SK-N-SH treated with all-trans-retinoic acid at 6 μM for 48 hours (cell line): ENCODE measurements around the gene ARAP3.
A peak's percentile ranks its signal among the peaks of the same experiment; 100 is the strongest.

Experiments used
- ATAC-seq: fragments of 200-7000 bp; cut with Tn5 transposase; 3 replicates; pipeline ENCODE4 v1.9.1; 2020; ENCODE audit warnings: mild to moderate bottlenecking, moderate library complexity
- ARNTL ChIP-seq: fragments of 450-650 bp; formaldehyde crosslinking; IDR thresholded peaks from 2 replicates; pipeline ENCODE4 v1.5.0; 2020; ENCODE audit warnings: low read depth, mild to moderate bottlenecking, moderate library complexity, borderline replicate concordance
- BACH2 ChIP-seq: fragments of 250-450 bp; sonication (Bioruptor Pico); IDR thresholded peaks from 2 replicates; pipeline ENCODE4 v1.9.0; 2021; ENCODE audit warnings: mild to moderate bottlenecking, borderline replicate concordance
- CSDC2 ChIP-seq: fragments of 250-450 bp; sonication (Bioruptor Pico); IDR thresholded peaks from 2 replicates; pipeline ENCODE4 v1.5.0; 2020; ENCODE audit warnings: mild to moderate bottlenecking, moderate library complexity
- ESRRG ChIP-seq: fragments of 250-450 bp; sonication (Bioruptor Pico); IDR thresholded peaks from 2 replicates; pipeline ENCODE4 v1.6.1; 2021; ENCODE audit warnings: mild to moderate bottlenecking
- GLIS3 ChIP-seq: fragments of 250-450 bp; sonication (Bioruptor Pico); IDR thresholded peaks from 2 replicates; pipeline ENCODE4 v1.5.0; 2020; ENCODE audit warnings: mild to moderate bottlenecking, moderate library complexity
- OSR1 ChIP-seq: fragments of 250-450 bp; sonication (Bioruptor Pico); IDR thresholded peaks from 2 replicates; pipeline ENCODE4 v1.8.0; 2022; ENCODE audit warnings: moderate library complexity, mild to moderate bottlenecking, inconsistent platforms
- PPARA ChIP-seq: fragments of 250-450 bp; sonication (Bioruptor Pico); IDR thresholded peaks from 2 replicates; pipeline ENCODE4 v1.5.0; 2020; ENCODE audit warnings: mild to moderate bottlenecking, borderline replicate concordance
- RARB ChIP-seq: fragments of 250-450 bp; sonication (Bioruptor Pico); IDR thresholded peaks from 2 replicates; pipeline ENCODE4 v1.8.0; 2021; ENCODE audit warnings: mild to moderate bottlenecking, moderate library complexity
- SNAI2 ChIP-seq: fragments of 250-450 bp; sonication (Bioruptor Pico); IDR thresholded peaks from 2 replicates; pipeline ENCODE4 v1.5.0; 2020; ENCODE audit warnings: mild to moderate bottlenecking, moderate library complexity
- TCF4 ChIP-seq: fragments of 250-450 bp; sonication (Bioruptor Pico); IDR thresholded peaks from 2 replicates; pipeline ENCODE4 v1.8.0; 2021; ENCODE audit warnings: mild to moderate bottlenecking, moderate library complexity, borderline replicate concordance
- TOX ChIP-seq: fragments of 250-450 bp; sonication (Bioruptor Pico); IDR thresholded peaks from 2 replicates; pipeline ENCODE4 v1.8.0; 2021; ENCODE audit warnings: mild to moderate bottlenecking, moderate library complexity, borderline replicate concordance
- ZC3H10 ChIP-seq: fragments of 250-450 bp; sonication (Bioruptor Pico); IDR thresholded peaks from 2 replicates; pipeline ENCODE4 v1.5.1; 2021; ENCODE audit warnings: mild to moderate bottlenecking, moderate library complexity
- ZFP3 ChIP-seq: fragments of 250-450 bp; sonication (Bioruptor Pico); IDR thresholded peaks from 2 replicates; pipeline ENCODE4 v1.5.0; 2020; ENCODE audit warnings: mild to moderate bottlenecking, moderate library complexity
- ZFP30 ChIP-seq: fragments of 450-650 bp; formaldehyde crosslinking; IDR thresholded peaks from 2 replicates; pipeline ENCODE4 v1.5.0; 2022; ENCODE audit warnings: mild to moderate bottlenecking, moderate library complexity
- ZNF565 ChIP-seq: fragments of 450-650 bp; formaldehyde crosslinking; conservative IDR thresholded peaks from 2 replicates; pipeline ENCODE4 v1.5.0; 2020; ENCODE audit warnings: low read depth, mild to moderate bottlenecking, moderate library complexity
- ZNF70 ChIP-seq: fragments of 450-650 bp; formaldehyde crosslinking; IDR thresholded peaks from 2 replicates; pipeline ENCODE4 v1.5.0; 2020; ENCODE audit warnings: mild to moderate bottlenecking, moderate library complexity
- ZNF8 ChIP-seq: fragments of 450-650 bp; formaldehyde crosslinking; IDR thresholded peaks from 2 replicates; pipeline ENCODE4 v1.5.0; 2020; ENCODE audit warnings: mild to moderate bottlenecking, moderate library complexity
- TF ChIP-seq, protein P1 (sequence below): fragments of 250-450 bp; sonication (Bioruptor Pico); IDR thresholded peaks from 2 replicates; pipeline ENCODE4 v1.5.1; 2021; ENCODE audit warnings: mild to moderate bottlenecking, moderate library complexity
- TF ChIP-seq, protein P2 (sequence below): fragments of 250-450 bp; sonication (Bioruptor Pico); IDR thresholded peaks from 2 replicates; pipeline ENCODE4 v1.8.0; 2021; ENCODE audit warnings: low read depth, mild to moderate bottlenecking, moderate library complexity, borderline replicate concordance
- TF ChIP-seq, protein P3 (sequence below): fragments of 250-450 bp; sonication (Bioruptor Pico); IDR thresholded peaks from 2 replicates; pipeline ENCODE4 v1.5.0; 2020; ENCODE audit warnings: mild to moderate bottlenecking, moderate library complexity
- TF ChIP-seq, protein P4 (sequence below): fragments of 250-450 bp; sonication (Bioruptor Pico); IDR thresholded peaks from 2 replicates; pipeline ENCODE4 v1.5.1; 2020; ENCODE audit warnings: low read depth, mild to moderate bottlenecking, moderate library complexity
- TF ChIP-seq, protein P5 (sequence below): fragments of 250-450 bp; sonication (Bioruptor Pico); IDR thresholded peaks from 2 replicates; pipeline ENCODE4 v1.8.0; 2020; ENCODE audit warnings: mild to moderate bottlenecking, moderate library complexity, borderline replicate concordance

ARAP3 gene

DNA sequence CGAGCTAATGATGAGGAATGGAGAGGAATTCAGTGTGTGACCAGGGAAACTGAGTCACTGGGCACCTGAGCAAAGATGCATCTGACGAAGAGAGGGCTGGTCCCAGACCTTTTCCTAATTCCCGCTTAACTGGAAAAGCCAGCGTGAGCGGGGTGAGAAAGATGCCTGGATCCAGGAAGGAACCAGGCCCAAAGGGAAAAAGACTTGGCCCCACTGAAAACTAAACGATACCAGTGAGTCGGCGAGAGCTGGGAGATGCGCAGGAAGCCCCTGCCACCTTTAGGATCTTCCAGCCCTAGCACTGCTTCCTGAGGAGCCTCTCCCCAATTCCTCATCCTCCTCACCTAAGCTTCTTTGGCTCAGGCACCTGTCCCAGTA lies 30.3 kb downstream of the ARAP3 start:
- no peak for TF ChIP-seq TOX (CRISPR knock-in tag)
- TF ChIP-seq ESRRG (CRISPR knock-in tag) = no peak
- TF ChIP-seq ZNF565 (CRISPR knock-in tag) = no peak
- no peak for TF ChIP-seq ZFP3 (CRISPR knock-in tag)
- no peak for TF ChIP-seq PPARA (CRISPR knock-in tag)
- TF ChIP-seq, protein P1, sequence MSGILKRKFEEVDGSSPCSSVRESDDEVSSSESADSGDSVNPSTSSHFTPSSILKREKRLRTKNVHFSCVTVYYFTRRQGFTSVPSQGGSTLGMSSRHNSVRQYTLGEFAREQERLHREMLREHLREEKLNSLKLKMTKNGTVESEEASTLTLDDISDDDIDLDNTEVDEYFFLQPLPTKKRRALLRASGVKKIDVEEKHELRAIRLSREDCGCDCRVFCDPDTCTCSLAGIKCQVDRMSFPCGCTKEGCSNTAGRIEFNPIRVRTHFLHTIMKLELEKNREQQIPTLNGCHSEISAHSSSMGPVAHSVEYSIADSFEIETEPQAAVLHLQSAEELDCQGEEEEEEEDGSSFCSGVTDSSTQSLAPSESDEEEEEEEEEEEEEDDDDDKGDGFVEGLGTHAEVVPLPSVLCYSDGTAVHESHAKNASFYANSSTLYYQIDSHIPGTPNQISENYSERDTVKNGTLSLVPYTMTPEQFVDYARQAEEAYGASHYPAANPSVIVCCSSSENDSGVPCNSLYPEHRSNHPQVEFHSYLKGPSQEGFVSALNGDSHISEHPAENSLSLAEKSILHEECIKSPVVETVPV = no peak
- no peak for TF ChIP-seq RARB (CRISPR knock-in tag)
- TF ChIP-seq GLIS3 (CRISPR knock-in tag) = no peak
- no peak for TF ChIP-seq ARNTL
- TF ChIP-seq OSR1 (CRISPR knock-in tag) = no peak
- TF ChIP-seq, protein P2, sequence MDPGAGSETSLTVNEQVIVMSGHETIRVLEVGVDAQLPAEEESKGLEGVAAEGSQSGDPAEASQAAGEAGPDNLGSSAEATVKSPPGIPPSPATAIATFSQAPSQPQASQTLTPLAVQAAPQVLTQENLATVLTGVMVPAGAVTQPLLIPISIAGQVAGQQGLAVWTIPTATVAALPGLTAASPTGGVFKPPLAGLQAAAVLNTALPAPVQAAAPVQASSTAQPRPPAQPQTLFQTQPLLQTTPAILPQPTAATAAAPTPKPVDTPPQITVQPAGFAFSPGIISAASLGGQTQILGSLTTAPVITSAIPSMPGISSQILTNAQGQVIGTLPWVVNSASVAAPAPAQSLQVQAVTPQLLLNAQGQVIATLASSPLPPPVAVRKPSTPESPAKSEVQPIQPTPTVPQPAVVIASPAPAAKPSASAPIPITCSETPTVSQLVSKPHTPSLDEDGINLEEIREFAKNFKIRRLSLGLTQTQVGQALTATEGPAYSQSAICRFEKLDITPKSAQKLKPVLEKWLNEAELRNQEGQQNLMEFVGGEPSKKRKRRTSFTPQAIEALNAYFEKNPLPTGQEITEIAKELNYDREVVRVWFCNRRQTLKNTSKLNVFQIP (CRISPR knock-in tag) = no peak
- no peak for TF ChIP-seq CSDC2 (CRISPR knock-in tag)
- no peak for TF ChIP-seq ZFP30 (CRISPR knock-in tag)
- no peak for TF ChIP-seq ZC3H10 (CRISPR knock-in tag)
- TF ChIP-seq ZNF8 (CRISPR knock-in tag) = no peak
- TF ChIP-seq TCF4 = no peak
- TF ChIP-seq, all 23 proteins: peak for 0
- ATAC-seq = peak; percentile 7

DNA sequence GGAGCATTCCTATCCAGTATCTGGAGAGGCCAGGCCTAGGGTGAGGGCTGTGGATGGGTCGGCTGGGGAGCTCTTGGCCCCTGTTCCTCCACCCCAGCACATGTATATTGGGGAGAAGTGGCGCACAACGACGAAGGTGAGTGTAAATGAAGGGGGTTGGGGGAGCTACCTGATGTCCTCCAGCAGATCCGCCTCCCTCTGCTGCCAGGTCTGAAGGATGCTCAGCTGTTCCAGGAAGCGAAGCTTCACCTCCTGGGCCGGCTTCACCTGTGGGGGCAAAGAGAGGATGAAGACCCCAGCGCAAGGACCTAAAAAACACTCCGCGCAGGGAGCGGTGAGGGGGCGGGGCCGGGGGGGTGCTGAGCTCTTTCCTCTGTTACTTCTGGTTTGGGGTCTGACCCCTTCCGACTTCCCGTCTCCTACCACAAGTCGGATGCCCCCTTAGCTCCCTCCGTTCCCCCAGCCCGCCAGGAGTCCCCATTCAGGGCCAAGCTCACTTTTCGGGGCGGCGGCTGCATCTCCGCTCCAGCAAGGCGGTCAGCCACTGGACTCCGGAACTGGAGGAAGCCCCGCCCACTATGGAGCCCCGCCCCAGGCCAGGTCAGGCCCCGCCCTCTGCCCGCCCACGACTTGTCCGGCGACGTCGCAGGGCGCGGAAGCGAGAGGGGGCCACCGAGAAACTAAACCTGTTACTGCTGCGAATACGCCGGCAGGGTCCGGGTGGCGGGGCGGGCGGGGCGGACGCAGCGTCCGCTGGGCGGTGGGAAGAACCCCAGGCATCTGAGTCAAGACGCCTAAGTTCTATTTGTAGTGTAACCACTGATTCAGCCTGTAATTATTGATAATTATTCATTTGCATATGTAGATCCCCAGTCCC lies 30.9 kb downstream of the ARAP3 start, which contains the start of gene FCHSD1:
Gene FCHSD1 (minus strand): TSS at position 568 of the 877 bp plus-strand sequence. CDS start 50 bp downstream, at position 518.
- peak; percentile 94 for ATAC-seq
- TF ChIP-seq, protein P2 (CRISPR knock-in tag) = no peak
- TF ChIP-seq ARNTL = no peak
- TF ChIP-seq RARB (CRISPR knock-in tag) = no peak
- no peak for TF ChIP-seq ZNF8 (CRISPR knock-in tag)
- TF ChIP-seq, protein P3, sequence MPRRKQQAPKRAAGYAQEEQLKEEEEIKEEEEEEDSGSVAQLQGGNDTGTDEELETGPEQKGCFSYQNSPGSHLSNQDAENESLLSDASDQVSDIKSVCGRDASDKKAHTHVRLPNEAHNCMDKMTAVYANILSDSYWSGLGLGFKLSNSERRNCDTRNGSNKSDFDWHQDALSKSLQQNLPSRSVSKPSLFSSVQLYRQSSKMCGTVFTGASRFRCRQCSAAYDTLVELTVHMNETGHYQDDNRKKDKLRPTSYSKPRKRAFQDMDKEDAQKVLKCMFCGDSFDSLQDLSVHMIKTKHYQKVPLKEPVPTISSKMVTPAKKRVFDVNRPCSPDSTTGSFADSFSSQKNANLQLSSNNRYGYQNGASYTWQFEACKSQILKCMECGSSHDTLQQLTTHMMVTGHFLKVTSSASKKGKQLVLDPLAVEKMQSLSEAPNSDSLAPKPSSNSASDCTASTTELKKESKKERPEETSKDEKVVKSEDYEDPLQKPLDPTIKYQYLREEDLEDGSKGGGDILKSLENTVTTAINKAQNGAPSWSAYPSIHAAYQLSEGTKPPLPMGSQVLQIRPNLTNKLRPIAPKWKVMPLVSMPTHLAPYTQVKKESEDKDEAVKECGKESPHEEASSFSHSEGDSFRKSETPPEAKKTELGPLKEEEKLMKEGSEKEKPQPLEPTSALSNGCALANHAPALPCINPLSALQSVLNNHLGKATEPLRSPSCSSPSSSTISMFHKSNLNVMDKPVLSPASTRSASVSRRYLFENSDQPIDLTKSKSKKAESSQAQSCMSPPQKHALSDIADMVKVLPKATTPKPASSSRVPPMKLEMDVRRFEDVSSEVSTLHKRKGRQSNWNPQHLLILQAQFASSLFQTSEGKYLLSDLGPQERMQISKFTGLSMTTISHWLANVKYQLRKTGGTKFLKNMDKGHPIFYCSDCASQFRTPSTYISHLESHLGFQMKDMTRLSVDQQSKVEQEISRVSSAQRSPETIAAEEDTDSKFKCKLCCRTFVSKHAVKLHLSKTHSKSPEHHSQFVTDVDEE = no peak
- TF ChIP-seq TCF4 = no peak
- no peak for TF ChIP-seq GLIS3 (CRISPR knock-in tag)
- TF ChIP-seq ZNF565 (CRISPR knock-in tag) = no peak
- TF ChIP-seq OSR1 (CRISPR knock-in tag) = no peak
- no peak for TF ChIP-seq BACH2 (CRISPR knock-in tag)
- no peak for TF ChIP-seq ZFP30 (CRISPR knock-in tag)
- no peak for TF ChIP-seq ZFP3 (CRISPR knock-in tag)
- no peak for TF ChIP-seq ESRRG (CRISPR knock-in tag)
- TF ChIP-seq TOX (CRISPR knock-in tag) = no peak
- TF ChIP-seq, protein P4, sequence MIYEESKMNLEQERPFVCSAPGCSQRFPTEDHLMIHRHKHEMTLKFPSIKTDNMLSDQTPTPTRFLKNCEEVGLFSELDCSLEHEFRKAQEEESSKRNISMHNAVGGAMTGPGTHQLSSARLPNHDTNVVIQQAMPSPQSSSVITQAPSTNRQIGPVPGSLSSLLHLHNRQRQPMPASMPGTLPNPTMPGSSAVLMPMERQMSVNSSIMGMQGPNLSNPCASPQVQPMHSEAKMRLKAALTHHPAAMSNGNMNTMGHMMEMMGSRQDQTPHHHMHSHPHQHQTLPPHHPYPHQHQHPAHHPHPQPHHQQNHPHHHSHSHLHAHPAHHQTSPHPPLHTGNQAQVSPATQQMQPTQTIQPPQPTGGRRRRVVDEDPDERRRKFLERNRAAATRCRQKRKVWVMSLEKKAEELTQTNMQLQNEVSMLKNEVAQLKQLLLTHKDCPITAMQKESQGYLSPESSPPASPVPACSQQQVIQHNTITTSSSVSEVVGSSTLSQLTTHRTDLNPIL (CRISPR knock-in tag) = no peak
- TF ChIP-seq CSDC2 (CRISPR knock-in tag) = no peak

DNA sequence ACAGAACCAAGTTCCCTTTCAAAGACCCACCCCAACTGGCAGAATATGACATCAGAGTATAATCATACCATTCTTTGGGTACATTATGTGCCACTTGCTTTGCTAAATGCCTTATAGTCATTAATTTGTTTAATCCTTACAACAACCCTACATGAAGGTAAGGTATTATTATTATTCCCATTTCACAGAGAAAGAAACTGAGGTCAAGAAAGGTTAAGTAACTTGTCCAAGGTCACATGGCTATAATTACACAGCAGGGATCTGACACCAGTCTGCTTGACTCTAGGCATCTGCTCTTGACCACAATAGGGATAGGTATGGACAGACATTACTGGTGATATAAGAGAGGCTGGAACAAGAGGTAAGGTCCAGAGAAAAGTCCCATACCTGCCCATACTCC lies 32.1 kb downstream of the ARAP3 start:
- no peak for ATAC-seq
- TF ChIP-seq OSR1 (CRISPR knock-in tag) (no peak), ZNF70 (CRISPR knock-in tag) (no peak), ZC3H10 (CRISPR knock-in tag) (no peak), TOX (CRISPR knock-in tag) (no peak), CSDC2 (CRISPR knock-in tag) (no peak), ARNTL (no peak), PPARA (CRISPR knock-in tag) (no peak), GLIS3 (CRISPR knock-in tag) (no peak), BACH2 (CRISPR knock-in tag) (no peak), ZFP30 (CRISPR knock-in tag) (no peak), ZNF8 (CRISPR knock-in tag) (no peak), SNAI2 (CRISPR knock-in tag) (no peak)
- TF ChIP-seq, protein P5, sequence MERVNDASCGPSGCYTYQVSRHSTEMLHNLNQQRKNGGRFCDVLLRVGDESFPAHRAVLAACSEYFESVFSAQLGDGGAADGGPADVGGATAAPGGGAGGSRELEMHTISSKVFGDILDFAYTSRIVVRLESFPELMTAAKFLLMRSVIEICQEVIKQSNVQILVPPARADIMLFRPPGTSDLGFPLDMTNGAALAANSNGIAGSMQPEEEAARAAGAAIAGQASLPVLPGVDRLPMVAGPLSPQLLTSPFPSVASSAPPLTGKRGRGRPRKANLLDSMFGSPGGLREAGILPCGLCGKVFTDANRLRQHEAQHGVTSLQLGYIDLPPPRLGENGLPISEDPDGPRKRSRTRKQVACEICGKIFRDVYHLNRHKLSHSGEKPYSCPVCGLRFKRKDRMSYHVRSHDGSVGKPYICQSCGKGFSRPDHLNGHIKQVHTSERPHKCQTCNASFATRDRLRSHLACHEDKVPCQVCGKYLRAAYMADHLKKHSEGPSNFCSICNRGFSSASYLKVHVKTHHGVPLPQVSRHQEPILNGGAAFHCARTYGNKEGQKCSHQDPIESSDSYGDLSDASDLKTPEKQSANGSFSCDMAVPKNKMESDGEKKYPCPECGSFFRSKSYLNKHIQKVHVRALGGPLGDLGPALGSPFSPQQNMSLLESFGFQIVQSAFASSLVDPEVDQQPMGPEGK (CRISPR knock-in tag) = no peak
- TF ChIP-seq, protein P2 (CRISPR knock-in tag) = no peak
